ENCODE data around the gene IL4R.
"Not testable (repeated sequence)": the region's sequence is repeated elsewhere in the genome, so short reads cannot be mapped to it uniquely, and the experiment has no call there.

Gene IL4R

DNA sequence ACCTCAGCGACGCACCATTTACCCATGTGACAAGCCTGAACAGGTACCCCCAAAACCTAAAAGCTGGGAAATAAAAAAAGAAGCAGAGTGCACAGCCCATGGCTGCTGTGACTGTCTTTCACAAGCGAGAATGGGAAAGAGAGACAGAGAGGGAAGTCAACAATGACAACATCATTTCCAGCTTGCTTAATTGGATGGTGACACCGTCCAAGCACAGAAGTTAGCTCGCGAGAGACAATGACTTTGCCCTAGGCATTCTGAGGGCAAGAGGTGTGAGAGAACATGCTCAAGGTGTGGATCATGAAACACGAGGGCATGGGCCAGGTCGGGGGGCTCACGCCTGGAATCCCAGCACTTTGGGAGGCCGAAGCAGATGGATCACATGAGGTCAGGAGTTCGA, 25.9 kb upstream of the IL4R start:
- in situ Hi-C loops (cut with MboI; ENCODE audit: low sequenced_read_pairs): no loop called here

DNA sequence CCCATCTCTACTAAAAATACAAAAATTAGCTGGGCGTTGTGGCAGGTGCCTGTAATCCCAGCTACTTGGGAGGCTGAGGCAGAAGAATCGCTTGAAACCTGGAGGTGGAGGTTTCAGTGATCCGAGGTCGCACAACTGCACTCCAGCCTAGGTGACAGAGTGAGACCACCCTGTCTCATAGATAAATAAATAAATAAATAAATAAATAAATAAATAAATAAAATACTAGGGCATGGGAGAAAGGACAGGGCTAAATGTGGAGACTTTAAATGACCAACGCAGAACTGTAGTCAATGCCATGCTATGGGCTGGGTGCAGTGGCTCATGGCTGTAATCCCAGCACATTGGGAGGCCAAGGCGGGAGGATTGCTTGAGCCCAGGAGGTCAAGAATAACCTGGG, 25.5 kb upstream of the IL4R start:
- in situ Hi-C loops (cut with MboI; ENCODE audit: low sequenced_read_pairs): not testable (repeated sequence)

DNA sequence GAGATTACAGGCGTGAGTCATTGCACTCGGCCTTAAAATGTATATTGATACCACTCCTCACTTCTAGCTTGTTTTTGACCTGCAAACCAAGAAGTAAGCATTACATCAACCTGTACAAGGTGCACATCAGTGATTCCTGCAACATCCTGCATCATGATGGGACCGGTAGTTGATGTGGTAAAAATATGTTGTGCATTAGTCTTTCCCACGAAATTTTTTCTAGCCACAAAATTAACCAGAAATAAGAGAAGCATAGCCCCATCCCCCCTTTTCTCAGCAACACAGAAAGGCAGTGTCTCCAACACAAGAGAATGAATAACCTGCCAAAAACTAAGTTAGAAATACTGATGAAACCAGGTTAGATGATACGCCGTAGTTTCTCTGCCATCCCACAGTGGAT, 24.1 kb upstream of the IL4R start:
- in situ Hi-C loops (cut with MboI; ENCODE audit: low sequenced_read_pairs): no loop called here

DNA sequence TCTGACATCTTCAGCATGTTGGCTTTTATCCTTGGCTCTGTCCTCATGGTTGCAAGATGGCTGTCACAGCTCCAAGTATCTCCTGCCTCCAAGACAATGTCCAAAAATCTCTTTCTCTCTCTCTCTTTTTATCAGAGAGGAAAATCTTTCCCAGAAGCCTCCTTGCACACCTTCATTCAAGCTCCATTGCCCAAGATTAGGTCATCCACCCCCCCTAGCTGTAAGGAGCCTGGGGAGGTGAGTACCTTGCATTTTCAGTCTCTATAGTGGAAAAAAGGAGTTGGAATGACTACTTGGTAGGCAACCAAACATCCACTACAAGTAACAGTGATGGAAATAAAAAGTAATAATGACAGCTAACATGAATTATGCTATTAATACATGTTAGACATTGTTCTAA, 23.2 kb upstream of the IL4R start:
- in situ Hi-C loops (cut with MboI; ENCODE audit: low sequenced_read_pairs): no loop called here

DNA sequence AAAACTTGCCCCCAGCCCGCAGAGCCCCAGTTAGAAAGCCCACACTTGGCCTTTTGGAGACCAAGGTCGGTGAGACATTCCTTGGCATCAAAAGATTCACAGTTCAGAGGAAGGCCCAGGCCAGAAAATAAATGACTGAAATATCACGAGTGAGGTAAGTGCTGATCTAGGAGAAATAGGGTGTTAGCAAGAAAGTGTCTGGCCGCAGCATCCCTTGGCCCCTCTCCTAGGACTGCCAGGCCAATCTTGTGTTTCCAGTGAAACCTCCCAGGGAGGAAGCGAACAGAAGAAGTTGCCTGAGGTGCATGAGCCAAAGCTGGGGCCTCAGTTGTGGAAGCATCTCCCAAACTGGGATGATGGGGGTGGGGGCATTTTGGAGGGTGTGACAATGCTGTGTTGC, 22.7 kb upstream of the IL4R start:
- in situ Hi-C loops (cut with MboI; ENCODE audit: low sequenced_read_pairs): no loop called here

DNA sequence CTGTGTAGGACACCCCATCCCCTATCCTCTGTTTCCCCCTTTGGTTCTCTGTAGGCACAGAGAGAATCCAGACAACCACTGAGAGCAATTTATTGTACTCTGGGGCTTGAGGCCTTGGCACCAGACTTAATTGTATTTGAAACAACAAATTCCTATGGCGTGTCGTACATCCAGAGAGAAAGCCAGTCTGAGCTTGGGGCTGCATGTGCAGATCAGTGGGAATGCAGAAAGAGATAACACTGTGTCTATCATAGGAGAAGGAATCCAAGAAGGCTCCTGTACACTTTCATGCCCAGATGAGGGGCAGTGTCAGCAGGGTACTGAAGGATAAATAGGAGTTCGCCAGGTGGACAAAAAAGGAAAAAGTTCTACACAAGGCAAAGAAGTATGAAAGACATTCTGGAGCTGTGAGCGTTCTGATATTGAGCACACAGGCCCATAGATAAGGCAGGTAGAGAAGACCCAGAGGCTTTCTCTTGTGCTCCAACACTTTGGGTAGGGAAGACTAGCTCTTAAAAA, 22.0 kb upstream of the IL4R start:
- in situ Hi-C loops (cut with MboI; ENCODE audit: low sequenced_read_pairs): no loop called here

- in situ Hi-C loops (cut with MboI; ENCODE audit: low sequenced_read_pairs): no loop called here
These were observed 20.4 kb upstream of the IL4R start for GRCh38 chr16:27293343-27293742.

GRCh38 chr16:27298132-27298531, 15.6 kb upstream of the IL4R start:
- in situ Hi-C loops (cut with MboI; ENCODE audit: low sequenced_read_pairs): no loop called here

DNA sequence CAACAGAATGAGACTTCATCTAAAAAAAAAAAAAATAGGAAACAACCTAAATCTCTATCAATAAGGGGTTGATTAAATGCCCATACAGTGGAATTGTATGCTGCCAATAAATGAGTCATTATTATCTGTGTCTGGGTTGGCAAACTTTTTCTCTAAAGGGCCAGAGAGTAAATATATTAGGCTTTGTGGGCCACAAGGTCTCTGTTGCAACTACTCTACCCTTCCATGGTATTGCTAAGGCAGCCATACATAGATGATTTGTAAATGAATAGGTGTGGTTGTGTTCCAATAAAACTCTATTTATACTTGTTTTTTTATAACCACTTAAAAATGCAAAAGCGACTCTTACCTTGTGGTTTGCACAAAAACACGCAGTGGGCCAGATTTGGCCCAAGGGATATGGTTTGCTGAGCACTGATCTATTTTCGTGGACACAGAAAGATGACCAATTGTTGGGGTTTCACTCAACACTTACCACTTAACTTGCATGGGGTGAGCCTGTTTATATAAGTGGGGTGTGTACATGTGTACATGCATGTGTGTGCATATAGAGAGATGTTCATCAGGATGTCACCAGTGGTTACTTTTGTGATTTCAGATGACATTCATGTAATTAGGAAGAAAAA, 12.4 kb upstream of the IL4R start:
- in situ Hi-C loops (cut with MboI; ENCODE audit: low sequenced_read_pairs): no loop called here

DNA sequence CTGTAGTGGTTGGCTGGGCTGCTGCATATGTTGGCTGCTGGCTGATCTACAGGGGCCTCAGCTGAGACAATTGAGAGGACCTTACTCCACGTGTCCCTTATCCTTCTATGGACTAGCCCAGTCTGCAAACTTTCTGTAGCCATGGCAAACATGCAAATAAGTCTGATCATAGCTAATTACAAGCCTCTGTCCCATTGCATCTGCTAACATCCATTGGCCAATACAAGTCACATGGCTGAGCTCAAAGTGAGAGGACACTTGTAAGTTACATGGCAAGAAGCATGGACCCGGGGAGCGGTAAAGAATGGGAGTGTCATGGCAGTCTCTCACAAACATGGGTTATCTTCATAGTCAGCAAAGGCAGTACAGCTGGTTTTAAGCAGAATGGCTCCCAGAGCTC, 11.6 kb upstream of the IL4R start:
- in situ Hi-C loops (cut with MboI; ENCODE audit: low sequenced_read_pairs): no loop called here

DNA sequence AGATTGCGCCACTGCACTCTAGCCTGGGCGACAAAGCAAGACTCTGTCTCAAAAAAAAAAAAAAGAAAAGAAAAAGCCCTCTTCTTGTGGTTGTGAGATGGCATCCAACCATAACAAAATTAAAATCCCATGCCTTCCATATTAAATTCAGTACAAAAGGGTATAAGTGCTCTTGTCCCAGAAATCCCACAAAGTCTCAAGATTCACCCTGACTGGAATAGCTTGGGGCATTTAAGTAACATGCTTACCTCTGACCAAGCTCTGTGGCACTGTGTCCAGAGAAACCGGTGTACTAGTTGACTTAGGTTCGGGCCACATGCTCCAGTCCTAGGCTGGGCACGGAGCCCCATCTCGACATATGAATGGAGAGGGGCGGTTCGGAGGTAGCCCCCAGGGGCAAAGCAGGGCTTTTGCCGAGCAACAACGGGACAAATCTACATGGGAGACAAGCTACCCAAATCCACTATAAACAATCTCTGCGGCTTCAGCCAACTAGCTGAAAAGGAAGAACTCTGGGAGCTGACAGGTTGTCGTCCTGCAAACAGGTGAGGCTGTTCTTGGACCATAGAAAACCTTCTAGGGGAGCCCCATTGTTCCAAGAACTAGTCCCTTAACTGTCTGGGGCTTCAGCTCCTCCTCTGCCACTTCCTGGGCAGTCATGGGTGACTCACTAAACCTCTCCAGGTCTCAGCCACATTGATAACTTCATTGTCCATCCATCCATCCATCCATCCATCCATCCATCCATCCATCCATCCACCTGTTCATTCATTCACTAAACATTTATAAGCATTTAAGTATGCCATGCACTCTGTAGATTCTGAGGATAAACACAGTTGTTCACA, 10.3 kb upstream of the IL4R start:
- in situ Hi-C loops (cut with MboI; ENCODE audit: low sequenced_read_pairs): no loop called here

DNA sequence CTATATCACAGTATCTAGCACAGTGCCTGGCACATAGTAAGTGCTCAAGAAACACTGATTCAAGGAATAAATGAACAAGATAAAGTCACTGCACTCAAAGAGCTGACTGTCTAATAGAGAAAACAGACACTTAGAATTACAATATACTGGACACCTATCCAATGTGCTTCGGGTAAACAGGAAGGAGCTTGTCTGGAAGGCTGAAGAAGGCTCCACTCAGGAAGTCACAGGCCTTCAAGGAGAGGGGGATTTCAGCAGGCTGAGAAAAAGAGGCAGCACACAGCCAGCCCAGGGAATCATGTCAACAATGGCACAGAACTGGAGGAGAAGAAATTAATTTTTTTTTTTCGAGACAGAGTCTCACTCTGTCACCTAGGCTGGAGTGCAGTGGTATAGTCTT, 9.7 kb upstream of the IL4R start:
- in situ Hi-C loops (cut with MboI; ENCODE audit: low sequenced_read_pairs): no loop called here

GRCh38 chr16:27304881-27305745, 8.7 kb upstream of the IL4R start:
- in situ Hi-C loops (cut with MboI; ENCODE audit: low sequenced_read_pairs): no loop called here

DNA sequence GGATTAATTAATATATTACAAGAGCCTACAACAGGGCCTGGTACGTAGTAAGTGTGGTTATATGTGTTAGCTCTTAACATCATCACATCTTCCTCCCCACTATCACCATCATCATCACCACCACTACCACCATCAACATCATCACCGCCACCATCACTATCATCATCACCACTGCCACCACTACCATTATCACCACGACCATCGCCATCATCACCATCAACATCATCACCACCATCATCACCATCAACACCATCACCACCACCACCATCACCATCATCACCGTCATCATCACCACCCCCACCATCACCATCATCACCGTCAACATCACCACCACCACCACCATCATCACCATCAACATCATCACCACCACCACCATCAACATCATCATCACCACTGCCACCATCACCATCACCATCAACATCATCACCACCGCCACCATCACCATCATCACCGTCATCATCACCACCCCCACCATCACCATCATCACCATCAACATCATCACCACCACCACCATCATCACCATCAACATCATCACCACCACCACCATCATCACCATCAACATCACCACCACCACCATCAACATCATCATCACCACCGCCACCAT, 7.8 kb upstream of the IL4R start:
- in situ Hi-C loops (cut with MboI; ENCODE audit: low sequenced_read_pairs): no loop called here

GRCh38 chr16:27308792-27309191, 5.0 kb upstream of the IL4R start:
- in situ Hi-C loops (cut with MboI; ENCODE audit: low sequenced_read_pairs): no loop called here

- in situ Hi-C loops (cut with MboI; ENCODE audit: low sequenced_read_pairs): no loop called here
These were observed 3.0 kb upstream of the IL4R start for GRCh38 chr16:27310576-27311447.

GRCh38 chr16:27311448-27311830, 2.3 kb upstream of the IL4R start:
- in situ Hi-C loops (cut with MboI; ENCODE audit: low sequenced_read_pairs): no loop called here

DNA sequence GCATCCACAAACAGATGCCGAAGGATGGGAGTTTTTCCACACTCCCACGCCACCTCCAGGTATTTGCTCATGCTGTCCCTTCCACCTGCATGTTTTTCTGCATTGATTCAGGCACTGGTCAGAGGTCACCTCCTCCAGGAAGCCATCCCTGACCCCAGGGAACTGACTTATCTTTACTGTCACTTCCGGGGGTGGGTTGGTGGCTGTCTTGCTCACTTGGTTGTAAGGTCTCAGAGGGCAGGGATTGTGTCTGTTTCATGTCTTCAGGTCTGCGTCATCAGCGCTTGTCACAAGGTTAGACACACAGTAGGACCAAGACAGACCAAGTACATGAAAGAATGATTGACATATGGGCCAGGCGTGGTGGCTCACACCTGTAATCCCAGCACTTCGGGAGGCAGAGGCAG, 1.9 kb upstream of the IL4R start:
- in situ Hi-C loops (cut with MboI; ENCODE audit: low sequenced_read_pairs): no loop called here

- in situ Hi-C loops (cut with MboI; ENCODE audit: low sequenced_read_pairs): no loop called here
These were observed 973 bp upstream of the IL4R start for GRCh38 chr16:27312580-27313421.
